Upper lobe of left lung (tissue), 6 donors: ENCODE results near the gene PTPRM. TPM values are rescaled to one million over a fixed set of nuclear protein-coding genes. Genes with fewer than 3 reads are reported as not detected.

Experiments
- ATAC-seq, 2 donors: fragments of 200-7000 bp; cut with Tn5 transposase; one replicate each; pipeline ENCODE4 v1.9.1; 2022; ENCODE audit warnings: mild to moderate bottlenecking in 2 of 2, moderate library complexity in 2 of 2; ENCODE audit not compliant: low FRiP score in 2 of 2
- DNase-seq, 2 donors: peaks; one replicate each; pipeline ENCODE4 v3.0.0-alpha.2; 2019 to 2020
- H3K27ac ChIP-seq, 4 donors: fragments of 200-600 bp; sonication (generic); one replicate each; pipeline ENCODE4 v1.5.1; 2016 to 2019
- H3K27me3 ChIP-seq, 4 donors: fragments of 200-600 bp; sonication (generic); one replicate each; pipeline ENCODE4 v1.5.1; 2017 to 2019
- H3K36me3 ChIP-seq, 4 donors: fragments of 200-600 bp; sonication (generic); one replicate each; pipeline ENCODE4 v1.5.1; 2016 to 2019
- H3K4me1 ChIP-seq, 4 donors: fragments of 200-600 bp; sonication (generic); one replicate each; pipeline ENCODE4 v1.5.1; 2018 to 2019
- H3K4me3 ChIP-seq, 4 donors: fragments of 200-600 bp; sonication (generic); one replicate each; pipeline ENCODE4 v1.5.1; 2017 to 2019; ENCODE audit warnings: mild to moderate bottlenecking in 2 of 4, moderate library complexity in 1 of 4
- H3K9me3 ChIP-seq, 4 donors: fragments of 200-600 bp; sonication (generic); one replicate each; pipeline ENCODE4 v1.5.1; 2018 to 2019
- EP300 ChIP-seq, 4 donors: sonication (generic); formaldehyde crosslinking; IDR thresholded peaks; one replicate each; pipeline ENCODE4 v1.5.1; 2017; ENCODE audit warnings: antibody characterized with exemption in 4 of 4, control low read depth in 2 of 4
- POLR2A ChIP-seq, 4 donors: fragments of 450-650 bp; IDR thresholded peaks; one replicate each; pipeline ENCODE4 v1.5.1; 2016 to 2017; ENCODE audit warnings: antibody characterized with exemption in 4 of 4, mild to moderate bottlenecking in 2 of 4
- POLR2AphosphoS5 ChIP-seq, 2 donors: sonication (generic); formaldehyde crosslinking; IDR thresholded peaks; one replicate each; pipeline ENCODE4 v1.5.1; 2017; ENCODE audit warnings: antibody characterized with exemption in 2 of 2
- WGBS, 2 donors: methylation state at CpG; one replicate each; pipeline ENCODE4 v1.1.5; 2017 to 2018; 5-methylcytosine and 5-hydroxymethylcytosine counted together
- total RNA-seq, 6 donors: library from RNA; depleted of rRNA in 4 of 6; stranded (reverse); fragments of >200 nt in 4 of 6; gene quantifications; one replicate each; pipeline versions ENCODE4 v1.1.0 to v1.2.1, GENCODE V29; 2016 to 2021
- TF ChIP-seq, protein P1 (sequence below), 6 experiments: fragments of 450-650 bp in 4 of 6; fragments of 200-600 bp in 2 of 6; sonication (generic) in 2 of 6; IDR thresholded peaks; one replicate each; pipeline ENCODE4 v1.5.1; 2016 to 2019; ENCODE audit warnings: antibody characterized with exemption in 6 of 6
- donor health status: DM: no; HTN: no; CAD: no; lungs with moderate emphysema.
- donor health status: DM: no; HTN: yes; CAD: no; lungs with severe emphysema.

The PTPRM gene
- total RNA-seq, 6 donors from 2014 or later = 82.0 to 201 (median 154) TPM

DNA sequence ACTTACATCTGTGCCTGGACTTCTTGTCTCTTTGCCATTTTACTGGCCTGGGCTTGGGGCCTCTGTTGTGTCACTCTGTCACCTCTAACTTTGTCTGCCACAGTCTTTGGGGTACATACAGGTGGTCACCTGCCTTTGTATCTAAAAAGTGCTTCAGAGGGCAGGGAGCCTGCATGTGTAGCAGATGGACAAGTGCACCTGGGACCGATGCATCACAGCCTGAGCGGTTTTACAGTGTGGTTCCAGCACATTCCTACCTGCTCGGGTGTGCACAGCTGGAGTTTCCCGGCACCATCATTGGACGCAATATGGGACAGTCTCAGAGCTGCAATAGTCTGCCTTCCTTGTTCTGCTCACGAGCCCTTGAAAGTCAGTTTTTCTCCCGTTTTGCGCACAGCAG lies 792.4 kb downstream of the PTPRM start:
- Histone ChIP-seq H3K27ac (no peak overlapping the region), H3K27me3 (no peaks in the 10 kb centered on the region), H3K4me3 (no peak overlapping the region), H3K4me1 (no peaks in the 10 kb centered on the region), H3K9me3 (no peaks in the 10 kb centered on the region), H3K36me3 (no peaks in the 10 kb centered on the region)
- no peak for DNase-seq
- ATAC-seq = no peak
- TF ChIP-seq EP300 (IDR thresholded peaks at IDR 0.05) = no peak
- TF ChIP-seq, protein P1, sequence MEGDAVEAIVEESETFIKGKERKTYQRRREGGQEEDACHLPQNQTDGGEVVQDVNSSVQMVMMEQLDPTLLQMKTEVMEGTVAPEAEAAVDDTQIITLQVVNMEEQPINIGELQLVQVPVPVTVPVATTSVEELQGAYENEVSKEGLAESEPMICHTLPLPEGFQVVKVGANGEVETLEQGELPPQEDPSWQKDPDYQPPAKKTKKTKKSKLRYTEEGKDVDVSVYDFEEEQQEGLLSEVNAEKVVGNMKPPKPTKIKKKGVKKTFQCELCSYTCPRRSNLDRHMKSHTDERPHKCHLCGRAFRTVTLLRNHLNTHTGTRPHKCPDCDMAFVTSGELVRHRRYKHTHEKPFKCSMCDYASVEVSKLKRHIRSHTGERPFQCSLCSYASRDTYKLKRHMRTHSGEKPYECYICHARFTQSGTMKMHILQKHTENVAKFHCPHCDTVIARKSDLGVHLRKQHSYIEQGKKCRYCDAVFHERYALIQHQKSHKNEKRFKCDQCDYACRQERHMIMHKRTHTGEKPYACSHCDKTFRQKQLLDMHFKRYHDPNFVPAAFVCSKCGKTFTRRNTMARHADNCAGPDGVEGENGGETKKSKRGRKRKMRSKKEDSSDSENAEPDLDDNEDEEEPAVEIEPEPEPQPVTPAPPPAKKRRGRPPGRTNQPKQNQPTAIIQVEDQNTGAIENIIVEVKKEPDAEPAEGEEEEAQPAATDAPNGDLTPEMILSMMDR (IDR thresholded peaks at IDR 0.05) = no peak
- TF ChIP-seq POLR2A (IDR thresholded peaks at IDR 0.05) = no peak
- TF ChIP-seq POLR2AphosphoS5 (IDR thresholded peaks at IDR 0.05) = no peak
- 92 to 94% methylated on average over 7 to 8 of the region's 8 CpGs for WGBS, 2 donors

- H3K36me3 ChIP-seq = no peaks in the 10 kb centered on the region
- peaks cover 0 to 6% (median 4%) of the 10 kb centered on the region in 4 donors for H3K4me1 ChIP-seq
- ATAC-seq (no peak), DNase-seq (no peak)
- 89% methylated on average over 5 of the region's 5 CpGs for WGBS, 2 donors
- no peaks in the 10 kb centered on the region for H3K9me3 ChIP-seq
- H3K27me3 ChIP-seq = no peaks in the 10 kb centered on the region
- H3K27ac ChIP-seq = no peak overlapping the region
- H3K4me3 ChIP-seq = no peak overlapping the region
- TF ChIP-seq EP300 (IDR thresholded peaks at IDR 0.05) (no peak), POLR2A (IDR thresholded peaks at IDR 0.05) (no peak), POLR2AphosphoS5 (IDR thresholded peaks at IDR 0.05) (no peak)
- TF ChIP-seq, protein P1 (IDR thresholded peaks at IDR 0.05) = no peak
Measured at GRCh38 chr18:8361941-8362471, 794.9 kb downstream of the PTPRM start.

DNA sequence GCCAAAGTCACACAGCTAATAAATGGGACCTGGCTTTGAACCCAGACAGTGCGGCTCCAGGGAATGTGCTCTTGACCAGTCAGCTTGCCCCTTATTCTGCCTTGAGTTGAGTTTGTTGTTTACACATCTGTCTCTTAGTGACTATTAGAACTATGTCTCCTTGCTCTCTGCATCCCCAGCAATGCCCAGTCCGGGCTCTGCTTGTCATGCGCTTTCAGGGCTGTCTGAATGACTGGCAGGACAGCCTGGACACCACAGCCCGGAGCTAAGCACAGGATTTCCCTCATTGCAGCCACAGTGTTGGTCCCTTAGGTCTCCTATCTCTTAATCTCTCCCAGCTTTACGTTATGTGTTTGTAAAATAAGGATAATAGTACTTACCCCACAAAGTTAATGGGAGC lies 795.7 kb downstream of the PTPRM start:
- H3K27ac ChIP-seq = no peak overlapping the region
- H3K27me3 ChIP-seq = no peaks in the 10 kb centered on the region
- WGBS, 2 donors = 83 to 96% methylated on average over 4 to 5 of the region's 5 CpGs
- TF ChIP-seq POLR2AphosphoS5 (IDR thresholded peaks at IDR 0.05) = no peak
- no peak for TF ChIP-seq POLR2A (IDR thresholded peaks at IDR 0.05)
- TF ChIP-seq EP300 (IDR thresholded peaks at IDR 0.05) = no peak
- TF ChIP-seq, protein P1 (IDR thresholded peaks at IDR 0.05) = no peak
- no peaks in the 10 kb centered on the region for H3K36me3 ChIP-seq
- no peaks in the 10 kb centered on the region for H3K9me3 ChIP-seq
- H3K4me1 ChIP-seq = peaks cover 4 to 12% (median 9%) of the 10 kb centered on the region in 4 donors
- ATAC-seq (no peak), DNase-seq (no peak)
- no peak overlapping the region for H3K4me3 ChIP-seq

DNA sequence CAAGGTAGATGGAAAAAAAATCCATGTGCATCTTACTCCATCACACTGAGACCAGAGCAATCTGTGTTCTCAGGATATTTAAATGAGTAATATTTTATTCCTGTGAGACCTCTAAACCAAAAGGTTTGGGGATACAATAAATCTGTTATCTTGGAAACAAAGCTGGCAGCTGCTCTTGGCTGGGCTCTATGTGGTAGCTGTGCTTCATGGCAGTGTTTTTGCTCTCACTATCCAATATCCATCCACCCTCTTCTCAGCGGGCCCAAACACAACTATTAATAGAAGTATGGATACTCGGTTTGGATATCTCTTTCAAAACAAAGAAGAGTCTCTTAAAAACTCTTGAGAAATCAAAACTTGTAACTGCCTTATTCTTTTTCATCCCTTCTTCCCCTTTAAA lies 797.3 kb downstream of the PTPRM start:
- TF ChIP-seq EP300 (IDR thresholded peaks at IDR 0.05) (no peak), POLR2A (IDR thresholded peaks at IDR 0.05) (no peak), POLR2AphosphoS5 (IDR thresholded peaks at IDR 0.05) (no peak)
- TF ChIP-seq, protein P1 (IDR thresholded peaks at IDR 0.05) = no peak
- Histone ChIP-seq H3K4me1 (peaks cover 4 to 12% (median 9%) of the 10 kb centered on the region in 4 donors), H3K27ac (no peak overlapping the region), H3K27me3 (no peaks in the 10 kb centered on the region), H3K4me3 (no peak overlapping the region), H3K36me3 (no peaks in the 10 kb centered on the region), H3K9me3 (no peaks in the 10 kb centered on the region)
- no peak for ATAC-seq
- WGBS, 2 donors = 61 to 62% methylated on average over 2 of the region's 2 CpGs
- no peak for DNase-seq

- Histone ChIP-seq H3K36me3 (no peaks in the 10 kb centered on the region), H3K9me3 (no peaks in the 10 kb centered on the region), H3K4me3 (no peak overlapping the region), H3K27me3 (no peaks in the 10 kb centered on the region), H3K4me1 (peaks cover 4 to 12% (median 9%) of the 10 kb centered on the region in 4 donors), H3K27ac (no peak overlapping the region)
- ATAC-seq (no peak), DNase-seq (no peak)
- TF ChIP-seq, protein P1 (IDR thresholded peaks at IDR 0.05) = no peak
- no peak for TF ChIP-seq POLR2A (IDR thresholded peaks at IDR 0.05)
- TF ChIP-seq EP300 (IDR thresholded peaks at IDR 0.05) = no peak
- TF ChIP-seq POLR2AphosphoS5 (IDR thresholded peaks at IDR 0.05) = no peak
- WGBS, 2 donors = 92 to 97% methylated on average over 5 of the region's 5 CpGs
Measured at GRCh38 chr18:8365006-8365405, 797.9 kb downstream of the PTPRM start.
